ENCODE measurements around the gene PRKAB1.

Gene PRKAB1

GRCh38 chr12:119714614-119715267 lies 46.8 kb downstream of the PRKAB1 start:
- DNase-seq, result no peak

GRCh38 chr12:119715268-119715620 lies 47.3 kb downstream of the PRKAB1 start:
- no peak for DNase-seq

- no peak for DNase-seq
These were observed 50.2 kb downstream of the PRKAB1 start for GRCh38 chr12:119718141-119718540.

- no peak for DNase-seq
These were observed 52.4 kb downstream of the PRKAB1 start for GRCh38 chr12:119720349-119720748.

- DNase-seq, result no peak
These were observed 53.4 kb downstream of the PRKAB1 start for GRCh38 chr12:119721306-119721705.

- no peak for DNase-seq
These were observed 57.6 kb downstream of the PRKAB1 start for GRCh38 chr12:119725523-119725922.

GRCh38 chr12:119727600-119728443 lies 59.9 kb downstream of the PRKAB1 start:
- DNase-seq, result no peak

- no peak for DNase-seq
These were observed 60.5 kb downstream of the PRKAB1 start for GRCh38 chr12:119728444-119728745.

- DNase-seq, result no peak
These were observed 61.9 kb downstream of the PRKAB1 start for GRCh38 chr12:119729871-119730270.

- DNase-seq, result no peak
These were observed 62.4 kb downstream of the PRKAB1 start for GRCh38 chr12:119730381-119730780.
